NAMALWA (cell line): ENCODE measurements around the gene MAN2B1.
A peak's percentile ranks its signal among the peaks of the same experiment; 100 is the strongest.

Experiments
- DNase-seq: peaks from one replicate; pipeline ENCODE4 v3.0.0-alpha.2; 2015; ENCODE audit warnings: low spot score

MAN2B1 gene

DNA sequence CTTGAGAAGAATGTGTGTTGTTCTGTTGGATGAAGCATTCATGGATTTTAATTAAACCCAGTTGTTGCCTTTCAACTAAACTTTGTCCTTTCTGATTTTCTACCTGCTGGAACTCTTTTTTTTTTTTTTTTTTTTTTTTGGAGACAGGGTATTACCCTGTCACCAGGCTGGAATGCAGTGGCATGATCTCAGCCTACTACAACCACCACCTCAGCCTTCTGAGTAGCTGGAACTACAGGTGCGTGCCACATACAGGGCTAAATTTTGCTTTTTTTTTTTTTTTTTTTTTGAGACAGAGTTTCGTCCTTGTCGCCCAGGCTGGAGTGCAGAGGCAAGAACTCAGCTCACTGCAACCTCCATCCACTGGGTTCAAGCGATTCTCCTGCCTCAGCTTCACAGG lies 48.9 kb downstream of the MAN2B1 start:
- DNase-seq = no peak

DNA sequence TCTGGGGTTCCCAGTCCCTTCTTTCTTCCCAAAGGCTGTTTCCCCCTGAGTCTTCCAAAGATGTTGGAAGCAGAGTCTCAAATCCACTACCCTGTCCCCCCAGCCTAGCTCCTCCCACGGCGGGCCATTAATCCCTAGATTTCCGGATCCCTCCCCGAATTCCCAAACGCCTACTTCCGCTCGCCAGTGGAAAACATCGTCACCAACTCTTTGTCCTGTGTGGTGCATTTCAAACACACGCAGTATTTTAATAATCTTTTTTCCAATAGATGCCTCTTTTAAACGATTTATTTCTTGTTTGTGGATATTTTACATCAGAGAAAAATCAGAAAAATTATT lies 55.2 kb downstream of the MAN2B1 start:
- DNase-seq = no peak

DNA sequence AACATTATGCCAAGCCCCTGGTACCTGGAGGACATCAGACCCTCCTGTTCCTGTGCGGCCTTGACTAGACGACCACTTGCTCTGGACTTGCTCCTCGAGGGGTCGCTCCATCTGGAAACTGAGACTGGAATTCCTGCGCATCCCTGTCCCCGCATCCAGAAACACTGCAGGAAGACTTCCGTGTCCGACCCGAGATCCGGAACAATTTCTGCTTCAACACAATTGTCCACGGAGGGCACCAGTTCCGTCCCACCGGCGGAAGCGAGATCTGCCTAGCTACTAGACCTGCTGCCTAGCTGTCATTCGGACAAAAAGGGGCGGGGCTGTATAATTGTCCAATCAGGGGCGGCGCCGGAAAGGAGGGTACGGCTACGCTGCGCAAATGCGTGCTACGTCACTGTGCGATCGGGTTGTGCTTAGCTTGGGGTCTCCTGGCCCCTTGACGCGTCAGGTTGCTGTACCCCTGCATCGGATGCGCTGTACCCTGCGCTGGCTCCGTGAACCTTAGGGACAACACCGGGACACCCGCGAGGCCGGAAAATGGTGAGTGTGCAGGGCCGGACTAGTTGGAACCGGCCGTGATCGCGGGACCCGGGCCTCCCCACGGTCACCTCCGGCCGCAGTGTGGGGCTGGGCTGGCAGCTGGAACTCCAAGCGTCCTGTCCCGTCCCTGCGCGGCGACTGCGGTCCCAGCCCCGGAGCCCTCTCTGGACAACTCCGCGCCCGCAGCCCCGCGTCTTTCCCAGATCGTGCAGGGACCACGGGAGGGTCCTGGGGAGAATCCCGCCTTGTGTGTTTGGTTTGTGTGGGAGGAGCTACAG lies 55.8 kb downstream of the MAN2B1 start, which contains the start of the genes ZNF490 and ZNF791:
ZNF490 (minus strand) TSS at position 274 of the 821 bp plus-strand sequence; CDS start at position 141, 133 bp downstream.
ZNF791 (plus strand) TSS at position 381 of the 821 bp plus-strand sequence; CDS start at position 541, 160 bp downstream.
- peak; percentile 99 for DNase-seq

DNA sequence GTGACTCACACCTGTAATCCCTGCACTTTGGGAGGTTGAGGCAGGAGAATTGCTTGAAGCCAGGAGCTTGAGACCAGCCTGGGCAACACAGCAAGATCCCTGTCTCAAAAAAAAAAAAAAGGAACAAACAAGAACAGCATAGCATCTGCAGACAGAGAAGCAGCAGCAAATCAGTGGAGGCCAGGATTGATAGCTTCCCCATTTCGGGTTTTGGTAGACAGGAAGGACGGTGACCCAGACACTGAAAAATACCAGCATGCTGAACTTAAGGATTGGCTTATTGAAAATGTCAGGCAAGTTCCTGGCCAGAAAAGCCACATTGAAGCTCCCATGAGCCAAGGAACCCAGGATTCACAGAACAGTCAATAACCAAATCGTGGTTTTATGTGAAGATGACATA lies 58.9 kb downstream of the MAN2B1 start:
- DNase-seq = no peak

DNA sequence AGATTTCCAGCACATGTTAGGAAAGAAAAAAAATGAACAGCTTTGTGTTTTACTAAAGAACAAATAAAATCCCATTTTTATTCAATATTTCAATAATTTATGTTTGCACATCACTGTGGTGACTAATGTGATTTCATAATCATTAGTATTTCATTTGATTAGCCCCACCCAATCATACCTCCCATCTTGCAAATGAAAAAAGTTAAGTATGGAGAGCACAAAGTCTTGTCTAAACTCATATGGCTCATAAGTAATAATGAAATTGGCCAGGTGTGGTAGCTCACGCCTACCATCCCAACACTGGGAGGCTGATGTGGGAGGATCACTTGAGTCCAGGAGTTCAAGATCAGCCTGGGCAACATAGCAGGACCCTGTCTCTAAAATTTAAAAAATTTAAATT lies 59.7 kb downstream of the MAN2B1 start:
- no peak for DNase-seq

DNA sequence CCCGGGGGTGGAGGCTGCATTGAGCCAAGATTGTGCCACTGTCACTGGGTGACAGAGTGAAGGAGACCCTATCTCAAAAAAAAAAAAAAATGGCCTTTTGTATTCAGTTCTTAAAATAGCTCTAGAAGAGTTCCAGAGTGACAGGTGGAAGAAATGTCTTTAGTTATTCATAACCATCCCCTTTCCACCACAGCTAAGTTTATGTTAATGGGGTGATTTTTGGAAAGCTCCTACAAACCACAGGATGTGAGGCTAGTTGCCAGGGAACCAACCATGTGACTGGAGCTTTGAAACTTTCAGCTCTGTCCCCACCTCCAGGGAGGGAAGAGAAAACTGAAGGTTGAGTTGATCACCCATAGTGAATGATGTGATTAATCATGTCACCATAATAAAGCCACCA lies 62.8 kb downstream of the MAN2B1 start:
- peak; percentile 25 for DNase-seq

DNA sequence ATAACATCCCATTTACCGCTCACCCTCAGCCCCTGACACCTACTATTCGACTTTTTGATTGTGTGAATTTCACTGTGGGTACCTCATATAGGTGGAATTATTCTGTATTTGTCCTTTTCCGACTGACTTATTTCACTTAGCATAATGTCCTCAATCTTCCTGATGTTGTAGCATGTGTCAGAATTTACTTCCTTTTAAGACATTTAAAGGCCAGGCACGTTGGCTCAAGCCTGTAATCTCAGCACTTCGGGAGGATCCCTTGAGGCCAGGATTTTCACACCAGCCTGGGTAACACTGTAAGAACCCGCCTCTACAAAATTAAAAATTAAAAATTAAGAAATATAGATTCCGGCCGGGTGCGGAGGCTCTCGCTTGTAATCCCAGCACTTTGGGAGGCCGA lies 68.9 kb downstream of the MAN2B1 start:
- no peak for DNase-seq

DNA sequence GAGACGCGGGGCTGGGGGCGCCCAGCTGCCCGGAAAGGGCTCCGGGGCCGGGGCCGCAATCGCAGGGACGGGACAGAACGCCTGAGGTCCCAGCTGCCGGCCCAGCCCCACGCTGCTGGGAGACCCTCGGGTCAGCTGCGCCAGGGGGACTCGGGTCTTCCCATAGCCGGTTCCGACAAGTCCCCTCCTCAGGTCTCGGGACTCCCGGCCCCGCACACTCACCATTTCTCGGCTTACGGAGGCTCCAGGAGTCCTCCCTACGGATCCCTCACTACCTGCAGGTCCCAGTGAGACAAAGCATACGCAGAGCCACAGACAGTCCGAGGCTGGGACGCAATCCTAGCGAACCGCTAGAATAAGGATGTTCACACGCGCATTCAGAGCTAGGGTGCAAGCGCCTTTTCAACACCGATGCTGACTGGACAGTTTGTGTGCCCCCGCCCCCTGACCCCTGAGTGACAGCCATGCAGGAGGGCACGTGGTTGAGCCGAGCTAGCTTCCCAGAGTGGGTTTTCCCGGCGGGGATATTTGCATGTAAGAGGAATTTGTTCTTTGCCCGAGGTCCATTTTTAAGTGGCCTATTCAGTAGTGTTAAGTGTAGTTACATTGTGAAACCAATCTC lies 69.5 kb downstream of the MAN2B1 start:
- no peak for DNase-seq
